SK-N-SH (cell line): Measurements from ENCODE around the gene ITGB5. TPM values are rescaled to one million over a fixed set of nuclear protein-coding genes. Genes with fewer than 3 reads are reported as not detected.

Experiments used
- CTCF ChIA-PET: fragments of 300-600, 350-600 bp; formaldehyde crosslinking; extraction: SDS; loops from one replicate; lab custom pipeline; 2021; lab: Yijun Ruan, JAX
- POLR2A ChIA-PET: fragments of 350-600 bp; sonication (Branson Sonifier 250); formaldehyde crosslinking; extraction: SDS; loops from one replicate; lab custom pipeline; 2020; ENCODE audit warnings: antibody characterized with exemption, inconsistent platforms; lab: Yijun Ruan, JAX
- DNase-seq: peaks from one replicate; pipeline ENCODE4 v3.0.0; 2012
- H2AFZ ChIP-seq: fragments of 200-600 bp; sonication (generic); 2 replicates; pipeline ENCODE4 v1.8.1; 2016; ENCODE audit warnings: antibody characterized with exemption, mild to moderate bottlenecking, low read depth
- H3F3A ChIP-seq: fragments of 200-600 bp; sonication (generic); replicated peaks from 2 replicates; pipeline ENCODE3; 2016; ENCODE audit warnings: antibody characterized with exemption, mild to moderate bottlenecking; ENCODE audit not compliant: insufficient read depth
- H3K27ac ChIP-seq, 2 experiments: fragments of 200-500 bp in 1 of 2; fragments of 200-600 bp in 1 of 2; sonication (Bioruptor generic) in 1 of 2; sonication (generic), shearing (Covaris generic) in 1 of 2; 2 replicates each; pipeline versions ENCODE4 v1.5.1 to v1.6.1; 2014 to 2016; ENCODE audit warnings: low read depth in 2 of 2, inconsistent platforms in 1 of 2, low read length in 1 of 2, mild to moderate bottlenecking in 1 of 2, mixed read lengths in 1 of 2
- H3K27me3 ChIP-seq: fragments of 200-600 bp; sonication (generic), shearing (Covaris generic); 2 replicates; pipeline ENCODE4 v1.6.1; 2016; ENCODE audit warnings: mixed run types; ENCODE audit not compliant: insufficient read depth
- H3K36me3 ChIP-seq, 2 experiments: fragments of 200-500 bp in 1 of 2; fragments of 200-600 bp in 1 of 2; sonication (Bioruptor generic) in 1 of 2; sonication (generic) in 1 of 2; replicated peaks in 1 of 2; 2 replicates each; pipeline versions ENCODE3 to v1.5.1; 2014 to 2016; ENCODE audit warnings: low read length in 1 of 2, mild to moderate bottlenecking in 1 of 2; ENCODE audit not compliant: insufficient read depth in 2 of 2, control insufficient read depth in 1 of 2
- H3K4me1 ChIP-seq, 2 experiments: fragments of 200-500 bp in 1 of 2; fragments of 200-600 bp in 1 of 2; sonication (Bioruptor generic) in 1 of 2; sonication (generic), shearing (Covaris generic) in 1 of 2; 2 replicates each; pipeline versions ENCODE4 v1.5.1 to v1.6.1; 2014 to 2016; ENCODE audit warnings: low read depth in 1 of 2, low read length in 1 of 2, mixed run types in 1 of 2; ENCODE audit not compliant: insufficient read depth in 2 of 2, control insufficient read depth in 1 of 2
- H3K4me2 ChIP-seq: fragments of 200-600 bp; sonication (generic), shearing (Covaris generic); 2 replicates; pipeline ENCODE4 v1.6.1; 2017; ENCODE audit warnings: mixed run types
- H3K4me3 ChIP-seq, 2 experiments: fragments of 200-500 bp in 1 of 2; fragments of 200-600 bp in 1 of 2; sonication (Bioruptor generic) in 1 of 2; sonication (generic), shearing (Covaris generic) in 1 of 2; 2 replicates each; pipeline versions ENCODE4 v1.5.1 to v1.8.1; 2014 to 2016; ENCODE audit warnings: low read depth in 2 of 2, inconsistent platforms in 1 of 2, low read length in 1 of 2, mild to moderate bottlenecking in 1 of 2, mixed read lengths in 1 of 2, moderate library complexity in 1 of 2
- H3K79me2 ChIP-seq: fragments of 200-600 bp; sonication (generic); 2 replicates; pipeline ENCODE4 v1.8.1; 2017; ENCODE audit warnings: mild to moderate bottlenecking; ENCODE audit not compliant: insufficient read depth
- H3K9ac ChIP-seq: fragments of 200-600 bp; sonication (generic); 2 replicates; pipeline ENCODE4 v1.6.1; 2017; ENCODE audit warnings: mixed run types
- H3K9me2 ChIP-seq: fragments of 200-600 bp; sonication (generic); 2 replicates; pipeline ENCODE4 v1.6.1; 2017; ENCODE audit warnings: mixed run types
- H3K9me3 ChIP-seq: fragments of 200-600 bp; sonication (generic); 2 replicates; pipeline ENCODE4 v1.6.1; 2017; ENCODE audit warnings: mixed run types, mild to moderate bottlenecking, moderate library complexity
- H4K20me1 ChIP-seq: fragments of 200-600 bp; sonication (generic); 2 replicates; pipeline ENCODE4 v1.6.1; 2017; ENCODE audit warnings: mild to moderate bottlenecking, mixed run types; ENCODE audit not compliant: insufficient read depth
- CHD2 ChIP-seq: fragments of 150-350 bp; IDR thresholded peaks from 2 replicates; pipeline ENCODE4 v1.6.1; 2018; ENCODE audit warnings: low read length; ENCODE audit not compliant: partially characterized antibody
- EP300 ChIP-seq, 2 experiments: IDR thresholded peaks; 2 replicates each; pipeline versions ENCODE4 v1.4.0 to v1.6.1; 2012; ENCODE audit warnings: borderline replicate concordance in 1 of 2, low read depth in 1 of 2, low read length in 1 of 2
- FOSL2 ChIP-seq: IDR thresholded peaks from 2 replicates; pipeline ENCODE4 v1.4.0; 2012; ENCODE audit warnings: low read depth, mild to moderate bottlenecking, moderate library complexity, borderline replicate concordance
- FOXJ3 ChIP-seq: sonication (generic); formaldehyde crosslinking; IDR thresholded peaks from 2 replicates; pipeline ENCODE4 v1.5.1; 2020; ENCODE audit warnings: mild to moderate bottlenecking, missing genetic modification reagents
- GABPA ChIP-seq: IDR thresholded peaks from 2 replicates; pipeline ENCODE4 v1.4.0; 2012; ENCODE audit warnings: low read depth, mild to moderate bottlenecking
- GATA2 ChIP-seq: sonication (generic); formaldehyde crosslinking; IDR thresholded peaks from 2 replicates; pipeline ENCODE4 v1.5.0; 2020; ENCODE audit warnings: mild to moderate bottlenecking, missing genetic modification reagents
- MEF2A ChIP-seq: IDR thresholded peaks from 2 replicates; pipeline ENCODE4 v1.4.0; 2012; ENCODE audit warnings: low read depth, borderline replicate concordance
- MXI1 ChIP-seq: IDR thresholded peaks from 2 replicates; pipeline ENCODE4 v1.6.1; 2012; ENCODE audit warnings: mild to moderate bottlenecking, low read depth, low read length, improper control_type of control experiment
- NRF1 ChIP-seq: IDR thresholded peaks from 2 replicates; pipeline ENCODE4 v1.6.1; 2012; ENCODE audit warnings: low read depth, mild to moderate bottlenecking, low read length
- POLR2AphosphoS5 ChIP-seq: IDR thresholded peaks from 2 replicates; pipeline ENCODE4 v1.6.1; 2012; ENCODE audit warnings: low read depth, low read length
- RCOR1 ChIP-seq: fragments of 150-350 bp; IDR thresholded peaks from 2 replicates; pipeline ENCODE4 v1.6.1; 2017; ENCODE audit warnings: antibody characterized with exemption, low read length
- SMC3 ChIP-seq: IDR thresholded peaks from 2 replicates; pipeline ENCODE4 v1.6.1; 2012; ENCODE audit warnings: low read depth, low read length, improper control_type of control experiment
- TAF1 ChIP-seq: IDR thresholded peaks from 2 replicates; pipeline ENCODE4 v1.6.1; 2012; ENCODE audit warnings: low read depth, mild to moderate bottlenecking, low read length, moderate library complexity, borderline replicate concordance
- TCF12 ChIP-seq: IDR thresholded peaks from 2 replicates; pipeline ENCODE4 v1.4.0; 2012
- TEAD4 ChIP-seq: IDR thresholded peaks from 2 replicates; pipeline ENCODE4 v1.4.0; 2012; ENCODE audit warnings: mild to moderate bottlenecking, borderline replicate concordance; ENCODE audit not compliant: insufficient read depth
- WGBS: methylation state at CpG from one replicate; pipeline ENCODE4 v1.1.6; 2017; ENCODE audit warnings: low lambda C conversion rate; 5-methylcytosine and 5-hydroxymethylcytosine counted together
- polyA plus RNA-seq, 3 experiments: library from polyadenylated mRNA; depleted of rRNA; stranded (reverse); fragments of >200 nt; gene quantifications; 2 replicates each; pipeline ENCODE4 v1.2.3, GENCODE V29; 2012
- TF ChIP-seq, protein P1 (sequence below): IDR thresholded peaks from 2 replicates; pipeline ENCODE4 v1.6.1; 2012; ENCODE audit warnings: mild to moderate bottlenecking, low read depth, low read length, moderate library complexity
- TF ChIP-seq, protein P2 (sequence below): fragments of 200-600 bp; sonication (generic); IDR thresholded peaks from 2 replicates; pipeline ENCODE4 v1.6.1; 2017; ENCODE audit warnings: antibody characterized with exemption, mild to moderate bottlenecking, moderate library complexity
- TF ChIP-seq, protein P3 (sequence below): IDR thresholded peaks from 2 replicates; pipeline ENCODE4 v1.4.0; 2012; ENCODE audit warnings: low read depth, borderline replicate concordance
- TF ChIP-seq, protein P4 (sequence below): fragments of 150-350 bp; IDR thresholded peaks from 2 replicates; pipeline ENCODE4 v1.6.1; 2017; ENCODE audit warnings: antibody characterized with exemption, low read length, low read depth, borderline replicate concordance

Gene ITGB5
- polyA plus RNA-seq, 1 of the 3 experiments (the other 2 are of a cell fraction), result 481 TPM

DNA sequence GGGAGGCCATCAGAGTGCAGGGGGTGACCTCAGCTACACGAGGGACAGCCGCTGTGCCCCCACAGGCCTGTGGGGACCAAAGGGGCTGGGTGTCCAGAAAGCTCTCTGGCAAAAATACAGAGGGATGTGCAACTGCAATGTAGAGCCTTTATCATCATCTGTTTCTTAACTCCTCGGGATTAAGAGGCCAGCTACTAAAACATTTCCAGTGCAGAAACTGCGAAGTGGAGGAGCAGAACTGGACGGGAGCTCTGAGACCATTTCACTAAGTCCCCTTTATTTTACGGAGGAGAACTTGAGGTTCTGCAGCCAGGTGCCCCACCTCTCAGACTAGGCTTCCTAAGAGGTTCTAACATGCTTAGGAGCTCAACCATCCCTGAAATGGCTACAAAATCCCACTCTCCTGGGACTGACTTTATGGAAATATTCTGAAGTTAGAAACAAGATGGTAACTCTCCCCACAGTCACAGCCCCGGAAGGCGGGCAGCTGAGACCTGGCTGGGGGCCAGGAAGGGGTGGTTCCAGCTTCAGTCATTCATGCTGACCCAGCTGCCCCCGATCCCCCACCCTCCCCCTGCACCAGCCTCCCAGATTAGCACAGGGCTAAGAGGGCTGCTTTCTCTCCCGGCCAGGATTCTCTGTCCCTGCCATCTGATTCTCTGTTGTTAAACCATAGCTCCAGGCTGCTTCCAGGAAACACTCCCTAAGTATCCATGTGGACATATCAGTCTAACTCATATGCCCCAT is 116.7 kb downstream of the ITGB5 start:
- ChIA-PET CTCF (interaction anchor here (0.6 to 15.4 kb wide), 7 partner anchors 10 to 407 kb away, joined by 3 to 332 read pairs (median 3); no protein-coding TSS in a partner anchor), POLR2A (interaction anchor here (1.0 to 2.4 kb wide), 5 partner anchors 10 to 131 kb away, joined by 3 to 19 read pairs (median 5); partner anchors contain the start of gene ITGB5)
- H3K4me3 ChIP-seq, result no peak overlapping the region
- no peaks in the 10 kb centered on the region for H3K9me2 ChIP-seq
- peaks cover 44 to 73% of the 10 kb centered on the region in 2 experiments for H3K4me1 ChIP-seq
- H3K36me3 ChIP-seq, result peaks cover 37 to 42% of the 10 kb centered on the region in 2 experiments
- no peak overlapping the region for H3K9ac ChIP-seq
- peaks cover 37% of the 10 kb centered on the region for H3F3A ChIP-seq
- H4K20me1 ChIP-seq, result peaks cover 6% of the 10 kb centered on the region; the same call in 1 of the 2 replicates
- no peak overlapping the region for H2AFZ ChIP-seq
- no peak overlapping the region; the same call in 1 of the 2 replicates for H3K4me2 ChIP-seq
- WGBS, result 68% methylated on average over 9 of the region's 10 CpGs
- H3K27ac ChIP-seq, result peak overlapping the region; percentile 85 to 98; a peak in 3 of 4 replicates
- H3K9me3 ChIP-seq, result no peaks in the 10 kb centered on the region
- no peak for TF ChIP-seq MEF2A
- TF ChIP-seq, protein P1, sequence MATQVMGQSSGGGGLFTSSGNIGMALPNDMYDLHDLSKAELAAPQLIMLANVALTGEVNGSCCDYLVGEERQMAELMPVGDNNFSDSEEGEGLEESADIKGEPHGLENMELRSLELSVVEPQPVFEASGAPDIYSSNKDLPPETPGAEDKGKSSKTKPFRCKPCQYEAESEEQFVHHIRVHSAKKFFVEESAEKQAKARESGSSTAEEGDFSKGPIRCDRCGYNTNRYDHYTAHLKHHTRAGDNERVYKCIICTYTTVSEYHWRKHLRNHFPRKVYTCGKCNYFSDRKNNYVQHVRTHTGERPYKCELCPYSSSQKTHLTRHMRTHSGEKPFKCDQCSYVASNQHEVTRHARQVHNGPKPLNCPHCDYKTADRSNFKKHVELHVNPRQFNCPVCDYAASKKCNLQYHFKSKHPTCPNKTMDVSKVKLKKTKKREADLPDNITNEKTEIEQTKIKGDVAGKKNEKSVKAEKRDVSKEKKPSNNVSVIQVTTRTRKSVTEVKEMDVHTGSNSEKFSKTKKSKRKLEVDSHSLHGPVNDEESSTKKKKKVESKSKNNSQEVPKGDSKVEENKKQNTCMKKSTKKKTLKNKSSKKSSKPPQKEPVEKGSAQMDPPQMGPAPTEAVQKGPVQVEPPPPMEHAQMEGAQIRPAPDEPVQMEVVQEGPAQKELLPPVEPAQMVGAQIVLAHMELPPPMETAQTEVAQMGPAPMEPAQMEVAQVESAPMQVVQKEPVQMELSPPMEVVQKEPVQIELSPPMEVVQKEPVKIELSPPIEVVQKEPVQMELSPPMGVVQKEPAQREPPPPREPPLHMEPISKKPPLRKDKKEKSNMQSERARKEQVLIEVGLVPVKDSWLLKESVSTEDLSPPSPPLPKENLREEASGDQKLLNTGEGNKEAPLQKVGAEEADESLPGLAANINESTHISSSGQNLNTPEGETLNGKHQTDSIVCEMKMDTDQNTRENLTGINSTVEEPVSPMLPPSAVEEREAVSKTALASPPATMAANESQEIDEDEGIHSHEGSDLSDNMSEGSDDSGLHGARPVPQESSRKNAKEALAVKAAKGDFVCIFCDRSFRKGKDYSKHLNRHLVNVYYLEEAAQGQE, result no peak
- TF ChIP-seq FOSL2, result no peak
- no peak for TF ChIP-seq GABPA
- TF ChIP-seq, protein P2, sequence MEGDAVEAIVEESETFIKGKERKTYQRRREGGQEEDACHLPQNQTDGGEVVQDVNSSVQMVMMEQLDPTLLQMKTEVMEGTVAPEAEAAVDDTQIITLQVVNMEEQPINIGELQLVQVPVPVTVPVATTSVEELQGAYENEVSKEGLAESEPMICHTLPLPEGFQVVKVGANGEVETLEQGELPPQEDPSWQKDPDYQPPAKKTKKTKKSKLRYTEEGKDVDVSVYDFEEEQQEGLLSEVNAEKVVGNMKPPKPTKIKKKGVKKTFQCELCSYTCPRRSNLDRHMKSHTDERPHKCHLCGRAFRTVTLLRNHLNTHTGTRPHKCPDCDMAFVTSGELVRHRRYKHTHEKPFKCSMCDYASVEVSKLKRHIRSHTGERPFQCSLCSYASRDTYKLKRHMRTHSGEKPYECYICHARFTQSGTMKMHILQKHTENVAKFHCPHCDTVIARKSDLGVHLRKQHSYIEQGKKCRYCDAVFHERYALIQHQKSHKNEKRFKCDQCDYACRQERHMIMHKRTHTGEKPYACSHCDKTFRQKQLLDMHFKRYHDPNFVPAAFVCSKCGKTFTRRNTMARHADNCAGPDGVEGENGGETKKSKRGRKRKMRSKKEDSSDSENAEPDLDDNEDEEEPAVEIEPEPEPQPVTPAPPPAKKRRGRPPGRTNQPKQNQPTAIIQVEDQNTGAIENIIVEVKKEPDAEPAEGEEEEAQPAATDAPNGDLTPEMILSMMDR, result no peak
- TF ChIP-seq, protein P3, sequence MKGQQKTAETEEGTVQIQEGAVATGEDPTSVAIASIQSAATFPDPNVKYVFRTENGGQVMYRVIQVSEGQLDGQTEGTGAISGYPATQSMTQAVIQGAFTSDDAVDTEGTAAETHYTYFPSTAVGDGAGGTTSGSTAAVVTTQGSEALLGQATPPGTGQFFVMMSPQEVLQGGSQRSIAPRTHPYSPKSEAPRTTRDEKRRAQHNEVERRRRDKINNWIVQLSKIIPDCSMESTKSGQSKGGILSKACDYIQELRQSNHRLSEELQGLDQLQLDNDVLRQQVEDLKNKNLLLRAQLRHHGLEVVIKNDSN, result no peak
- no peak for TF ChIP-seq NRF1
- no peak for TF ChIP-seq SMC3
- TF ChIP-seq FOXJ3 (CRISPR knock-in tag), result peak; percentile 72
- TF ChIP-seq POLR2AphosphoS5, result peak; percentile 50; the same call in 1 of the 2 replicates
- peak; percentile 81 for TF ChIP-seq RCOR1
- peak; percentile 83 for TF ChIP-seq MXI1
- 0 out of 2 replicates have a peak, but pooled peaks have one; percentile 22 for TF ChIP-seq TCF12
- TF ChIP-seq, protein P4, sequence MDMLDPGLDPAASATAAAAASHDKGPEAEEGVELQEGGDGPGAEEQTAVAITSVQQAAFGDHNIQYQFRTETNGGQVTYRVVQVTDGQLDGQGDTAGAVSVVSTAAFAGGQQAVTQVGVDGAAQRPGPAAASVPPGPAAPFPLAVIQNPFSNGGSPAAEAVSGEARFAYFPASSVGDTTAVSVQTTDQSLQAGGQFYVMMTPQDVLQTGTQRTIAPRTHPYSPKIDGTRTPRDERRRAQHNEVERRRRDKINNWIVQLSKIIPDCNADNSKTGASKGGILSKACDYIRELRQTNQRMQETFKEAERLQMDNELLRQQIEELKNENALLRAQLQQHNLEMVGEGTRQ, result no peak
- TF ChIP-seq TAF1, result no peak
- peak; percentile 50 for TF ChIP-seq GATA2
- TF ChIP-seq TEAD4, result no peak
- TF ChIP-seq EP300 (IDR thresholded peaks at IDR 0.05; ENCODE audit: borderline replicate concordance in 1 of 2, low read depth in 1 of 2, low read length in 1 of 2), result peak in 1 of 2 experiments; percentile 94; a peak in 2 of 4 replicates
- peak; percentile 49 for TF ChIP-seq CHD2
- H3K27me3 ChIP-seq, result no peaks in the 10 kb centered on the region
- H3K79me2 ChIP-seq, result peaks cover 7% of the 10 kb centered on the region; the same call in 1 of the 2 replicates
- DNase-seq, result peak; percentile 85
